ENCODE data around the gene RGMB. TPM values are rescaled to one million over a fixed set of nuclear protein-coding genes. Genes with fewer than 3 reads are reported as not detected.

RGMB gene
- total and polyA plus RNA-seq, 4 donors: 2.5 to 5.3 (median 3.0) TPM

DNA sequence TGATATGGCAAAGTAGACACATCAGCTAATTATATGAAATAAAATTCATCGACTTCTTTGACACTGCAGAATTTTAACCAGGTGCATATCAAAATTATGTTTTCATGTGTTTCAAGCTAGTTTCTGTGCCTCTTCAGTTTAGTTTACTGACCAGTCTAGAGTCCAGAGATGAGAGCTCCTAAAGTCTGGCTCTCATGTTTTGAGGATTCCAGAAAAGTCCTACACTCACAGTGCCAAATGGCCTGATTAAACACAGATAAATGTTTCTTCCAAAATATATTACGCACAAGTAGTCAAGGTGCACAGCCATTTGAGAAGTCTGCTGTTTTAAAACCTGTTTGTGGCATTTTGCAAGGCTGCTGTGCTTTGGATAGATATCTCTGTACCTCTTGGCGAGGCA lies 15.6 kb downstream of the RGMB start:
- H3K9me3 ChIP-seq (ENCODE audit: control insufficient read depth in 4 of 4, low read length in 3 of 4): no peaks in the 10 kb centered on the region
- H3K27me3 ChIP-seq (ENCODE audit: control insufficient read depth in 4 of 4, insufficient read depth in 4 of 4, low read length in 3 of 4): no peaks in the 10 kb centered on the region
- H3K4me1 ChIP-seq (ENCODE audit: control insufficient read depth in 4 of 4, insufficient read depth in 4 of 4, low read length in 3 of 4): peaks cover 2 to 11% (median 8%) of the 10 kb centered on the region in 4 donors
- TF ChIP-seq SP1 (IDR thresholded peaks at IDR 0.05) (no peak), RAD21 (IDR thresholded peaks at IDR 0.05) (no peak), ATF3 (IDR thresholded peaks at IDR 0.05) (no peak), MAX (IDR thresholded peaks at IDR 0.05) (no peak), JUND (IDR thresholded peaks at IDR 0.05) (no peak), NR2F2 (IDR thresholded peaks at IDR 0.05) (no peak), HNF4G (IDR thresholded peaks at IDR 0.05) (no peak), FOXA2 (IDR thresholded peaks at IDR 0.05) (no peak), YY1 (IDR thresholded peaks at IDR 0.05) (no peak), GABPA (IDR thresholded peaks at IDR 0.05 in 1 of 2, conservative IDR thresholded peaks at IDR 0.05 in 1 of 2) (no peak), REST (IDR thresholded peaks at IDR 0.05) (no peak)
- DNase-seq (ENCODE audit: low spot score): no peak
- peaks cover 0 to 4% (median 0%) of the 10 kb centered on the region in 4 donors for H3K36me3 ChIP-seq (ENCODE audit: control insufficient read depth in 4 of 4, insufficient read depth in 3 of 4, low read depth in 1 of 4, low read length in 3 of 4)
- no peak overlapping the region for H3K9ac ChIP-seq (ENCODE audit: low read depth in 1 of 2, low read length in 2 of 2)
- 86% methylated on average over 3 of the region's 3 CpGs for WGBS
- no peak overlapping the region for H3K4me3 ChIP-seq (ENCODE audit: low read depth in 1 of 3, low read length in 3 of 3)
- no peak overlapping the region for H3K27ac ChIP-seq (ENCODE audit: low read depth in 1 of 2, low read length in 2 of 2)

GRCh38 chr5:98791001-98791519 lies 17.6 kb downstream of the RGMB start:
- no peak overlapping the region for H3K4me3 ChIP-seq (ENCODE audit: low read depth in 1 of 3, low read length in 3 of 3)
- no peak for DNase-seq (ENCODE audit: low spot score)
- WGBS: 87% methylated on average over 7 of the region's 7 CpGs
- TF ChIP-seq GABPA (IDR thresholded peaks at IDR 0.05 in 1 of 2, conservative IDR thresholded peaks at IDR 0.05 in 1 of 2) (no peak), NR2F2 (IDR thresholded peaks at IDR 0.05) (no peak), HNF4G (IDR thresholded peaks at IDR 0.05) (no peak), HNF4A (conservative IDR thresholded peaks at IDR 0.05) (no peak), TAF1 (conservative IDR thresholded peaks at IDR 0.05) (no peak), REST (IDR thresholded peaks at IDR 0.05) (no peak), FOXA2 (IDR thresholded peaks at IDR 0.05) (no peak), MAX (IDR thresholded peaks at IDR 0.05) (no peak)
- H3K27ac ChIP-seq (ENCODE audit: low read depth in 1 of 2, low read length in 2 of 2): no peak overlapping the region
- H3K9ac ChIP-seq (ENCODE audit: low read depth in 1 of 2, low read length in 2 of 2): no peak overlapping the region
- no peaks in the 10 kb centered on the region for H3K27me3 ChIP-seq (ENCODE audit: control insufficient read depth in 4 of 4, insufficient read depth in 4 of 4, low read length in 3 of 4)
- peaks cover 0 to 4% (median 0%) of the 10 kb centered on the region in 4 donors for H3K36me3 ChIP-seq (ENCODE audit: control insufficient read depth in 4 of 4, insufficient read depth in 3 of 4, low read depth in 1 of 4, low read length in 3 of 4)
- peaks cover 4 to 9% (median 6%) of the 10 kb centered on the region in 4 donors for H3K4me1 ChIP-seq (ENCODE audit: control insufficient read depth in 4 of 4, insufficient read depth in 4 of 4, low read length in 3 of 4)
- no peaks in the 10 kb centered on the region for H3K9me3 ChIP-seq (ENCODE audit: control insufficient read depth in 4 of 4, low read length in 3 of 4)
